ENCODE data around the gene OR52I1.

OR52I1 gene

GRCh38 chr11:4593739-4594138 lies at the start of gene OR52I1:
OR52I1 (plus strand) TSS chr11:4594039; CDS start chr11:4594039, 0 bp downstream.
- Histone ChIP-seq H2AFZ (ENCODE audit: low read depth, low read length) (no peak within 1 kb of the TSS), H3K9me3 (ENCODE audit: insufficient read depth, low read length) (no peaks in the 10 kb centered on the region), H3K4me3 (ENCODE audit: low read length) (no peak within 1 kb of the TSS), H3K79me2 (ENCODE audit: low read length) (no peaks in the 10 kb centered on the region), H3K4me1 (ENCODE audit: low read length) (no peaks in the 10 kb centered on the region), H3K9ac (ENCODE audit: low read length) (no peak within 1 kb of the TSS), H4K20me1 (ENCODE audit: insufficient read depth, low read length) (no peaks in the 10 kb centered on the region), H3K36me3 (replicated peaks; ENCODE audit: low read depth, low read length) (peaks cover 5% of the 10 kb centered on the region), H3K4me2 (ENCODE audit: low read length) (no peak within 1 kb of the TSS), H3K27ac (ENCODE audit: low read length) (no peak within 1 kb of the TSS), H3K27me3 (ENCODE audit: low read depth, low read length) (no peaks in the 10 kb centered on the region)
- no peak for TF ChIP-seq EZH2phosphoT487 (IDR thresholded peaks at IDR 0.05; ENCODE audit: low read depth)
- TF ChIP-seq CTCF (IDR thresholded peaks at IDR 0.05; ENCODE audit: low read depth, low read length) = no peak

- no peaks in the 10 kb centered on the region for H3K4me1 ChIP-seq (ENCODE audit: low read length)
- H3K9ac ChIP-seq (ENCODE audit: low read length) = no peak within 1 kb of the TSS
- H3K27me3 ChIP-seq (ENCODE audit: low read depth, low read length) = peaks cover 21% of the 10 kb centered on the region; the same call in 1 of the 2 replicates
- H3K4me3 ChIP-seq (ENCODE audit: low read length) = no peak within 1 kb of the TSS
- no peak within 1 kb of the TSS for H2AFZ ChIP-seq (ENCODE audit: low read depth, low read length)
- H3K79me2 ChIP-seq (ENCODE audit: low read length) = no peaks in the 10 kb centered on the region
- no peak within 1 kb of the TSS for H3K4me2 ChIP-seq (ENCODE audit: low read length)
- H3K9me3 ChIP-seq (ENCODE audit: insufficient read depth, low read length) = no peaks in the 10 kb centered on the region
- no peaks in the 10 kb centered on the region for H4K20me1 ChIP-seq (ENCODE audit: insufficient read depth, low read length)
- H3K36me3 ChIP-seq (replicated peaks; ENCODE audit: low read depth, low read length) = no peaks in the 10 kb centered on the region
- no peak for TF ChIP-seq EZH2phosphoT487 (IDR thresholded peaks at IDR 0.05; ENCODE audit: low read depth)
- no peak for TF ChIP-seq CTCF (IDR thresholded peaks at IDR 0.05; ENCODE audit: low read depth, low read length)
- H3K27ac ChIP-seq (ENCODE audit: low read length) = no peak within 1 kb of the TSS
These were observed 48.9 kb upstream of the OR52I1 start, which contains the start of gene OR52M1 for GRCh38 chr11:4544891-4545290. OR52M1 (plus strand) TSS chr11:4545191; CDS start chr11:4545191, 0 bp downstream.

- Histone ChIP-seq H3K4me3 (ENCODE audit: low read length) (no peak overlapping the region), H4K20me1 (ENCODE audit: insufficient read depth, low read length) (no peaks in the 10 kb centered on the region), H3K36me3 (replicated peaks; ENCODE audit: low read depth, low read length) (no peaks in the 10 kb centered on the region), H3K27me3 (ENCODE audit: low read depth, low read length) (peaks cover 13% of the 10 kb centered on the region; the same call in 1 of the 2 replicates), H3K9me3 (ENCODE audit: insufficient read depth, low read length) (no peaks in the 10 kb centered on the region), H3K4me2 (ENCODE audit: low read length) (no peak overlapping the region), H3K4me1 (ENCODE audit: low read length) (no peaks in the 10 kb centered on the region), H3K9ac (ENCODE audit: low read length) (no peak overlapping the region), H3K79me2 (ENCODE audit: low read length) (no peaks in the 10 kb centered on the region), H3K27ac (ENCODE audit: low read length) (no peak overlapping the region), H2AFZ (ENCODE audit: low read depth, low read length) (no peak overlapping the region)
- TF ChIP-seq EZH2phosphoT487 (IDR thresholded peaks at IDR 0.05; ENCODE audit: low read depth) = no peak
These were observed 47.0 kb upstream of the OR52I1 start for GRCh38 chr11:4546878-4547277.

- H3K4me1 ChIP-seq (ENCODE audit: low read length) = no peaks in the 10 kb centered on the region
- no peak overlapping the region for H3K27ac ChIP-seq (ENCODE audit: low read length)
- no peak for TF ChIP-seq EZH2phosphoT487 (IDR thresholded peaks at IDR 0.05; ENCODE audit: low read depth)
- no peak for TF ChIP-seq CTCF (IDR thresholded peaks at IDR 0.05; ENCODE audit: low read depth, low read length)
These were observed 46.4 kb upstream of the OR52I1 start for GRCh38 chr11:4547416-4547815.

More at GRCh38 chr11:4547416-4547815, 46.4 kb upstream of the OR52I1 start:
- H4K20me1 ChIP-seq (ENCODE audit: insufficient read depth, low read length) = no peaks in the 10 kb centered on the region
- H3K4me3 ChIP-seq (ENCODE audit: low read length) = no peak overlapping the region
- no peaks in the 10 kb centered on the region for H3K9me3 ChIP-seq (ENCODE audit: insufficient read depth, low read length)
- no peak overlapping the region for H3K4me2 ChIP-seq (ENCODE audit: low read length)
- no peaks in the 10 kb centered on the region for H3K36me3 ChIP-seq (replicated peaks; ENCODE audit: low read depth, low read length)
- H3K79me2 ChIP-seq (ENCODE audit: low read length) = no peaks in the 10 kb centered on the region
- no peak overlapping the region for H2AFZ ChIP-seq (ENCODE audit: low read depth, low read length)
- peaks cover 8% of the 10 kb centered on the region; the same call in 1 of the 2 replicates for H3K27me3 ChIP-seq (ENCODE audit: low read depth, low read length)
- H3K9ac ChIP-seq (ENCODE audit: low read length) = no peak overlapping the region
